Brain microvascular endothelial cell (primary cell): ENCODE data around the gene PRKAG3.

ENCODE experiments used
- DNase-seq: peaks from one replicate; pipeline ENCODE4 v3.0.0-alpha.2; 2020
- H3K27ac ChIP-seq: fragments of 250-450 bp; sonication (Bioruptor Pico); 2 replicates; pipeline ENCODE4 v1.5.1; 2020; ENCODE audit warnings: mild to moderate bottlenecking, moderate library complexity
- H3K27me3 ChIP-seq: fragments of 250-450 bp; sonication (Bioruptor Pico); replicated peaks from 2 replicates; pipeline ENCODE4 v1.5.1; 2020; ENCODE audit warnings: mild to moderate bottlenecking
- H3K36me3 ChIP-seq: fragments of 250-450 bp; sonication (Bioruptor Pico); replicated peaks from 2 replicates; pipeline ENCODE4 v1.5.1; 2020; ENCODE audit warnings: mild to moderate bottlenecking
- H3K4me3 ChIP-seq: 2 replicates; pipeline ENCODE4 v1.5.1; 2011; ENCODE audit warnings: low read depth, mild to moderate bottlenecking, control low read depth, low read length, moderate library complexity
- CTCF ChIP-seq: IDR thresholded peaks from 2 replicates; pipeline ENCODE4 v1.5.1; 2011; ENCODE audit warnings: low read depth, mild to moderate bottlenecking, moderate library complexity, low read length, control low read depth, inconsistent platforms; ENCODE audit errors: missing control alignments
- in situ Hi-C: cut with HindIII; loops from 2 replicates; pipeline ENCODE4 v1.10.0; 2017; ENCODE audit warnings: low sequenced_read_pairs, low pct_ligation_motif_present

Gene PRKAG3

DNA sequence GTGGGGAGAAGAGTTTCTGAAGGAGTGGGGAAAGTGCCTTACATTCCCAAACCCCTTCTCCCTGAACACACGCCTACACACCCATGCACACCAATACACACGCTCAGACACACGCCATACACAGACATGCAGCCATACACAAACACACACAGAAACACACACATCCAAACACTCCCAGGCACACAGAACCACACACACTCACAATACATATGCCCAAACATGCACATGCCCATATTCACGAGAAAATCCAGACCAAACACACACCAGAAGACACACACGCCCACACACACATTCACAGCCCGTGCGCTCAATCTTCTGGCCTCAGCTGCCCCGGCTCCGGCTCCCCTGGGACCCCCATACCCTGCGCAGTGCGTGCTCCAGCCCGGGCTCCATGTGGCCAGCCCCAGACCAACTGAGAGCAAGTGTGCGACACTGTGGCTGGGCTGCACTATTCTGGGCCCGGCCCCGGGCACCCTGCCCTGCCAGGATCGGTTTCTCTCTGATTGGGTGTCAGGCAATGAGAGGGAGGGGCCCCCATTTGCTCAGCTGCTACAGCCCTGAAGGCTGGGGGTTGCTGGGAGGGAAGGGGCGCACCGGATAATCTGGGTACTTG lies at the start of gene PRKAG3:
Gene PRKAG3, minus strand, starts transcription at position 426 of the 613 bp plus-strand sequence.
- no peak for DNase-seq
- H3K4me3 ChIP-seq: no peak within 1 kb of the TSS
- in situ Hi-C loops: no loop called here
- TF ChIP-seq CTCF: no peak
- no peak within 1 kb of the TSS for H3K27ac ChIP-seq
- H3K36me3 ChIP-seq: no peaks in the 10 kb centered on the region
- peaks cover 31% of the 10 kb centered on the region for H3K27me3 ChIP-seq

DNA sequence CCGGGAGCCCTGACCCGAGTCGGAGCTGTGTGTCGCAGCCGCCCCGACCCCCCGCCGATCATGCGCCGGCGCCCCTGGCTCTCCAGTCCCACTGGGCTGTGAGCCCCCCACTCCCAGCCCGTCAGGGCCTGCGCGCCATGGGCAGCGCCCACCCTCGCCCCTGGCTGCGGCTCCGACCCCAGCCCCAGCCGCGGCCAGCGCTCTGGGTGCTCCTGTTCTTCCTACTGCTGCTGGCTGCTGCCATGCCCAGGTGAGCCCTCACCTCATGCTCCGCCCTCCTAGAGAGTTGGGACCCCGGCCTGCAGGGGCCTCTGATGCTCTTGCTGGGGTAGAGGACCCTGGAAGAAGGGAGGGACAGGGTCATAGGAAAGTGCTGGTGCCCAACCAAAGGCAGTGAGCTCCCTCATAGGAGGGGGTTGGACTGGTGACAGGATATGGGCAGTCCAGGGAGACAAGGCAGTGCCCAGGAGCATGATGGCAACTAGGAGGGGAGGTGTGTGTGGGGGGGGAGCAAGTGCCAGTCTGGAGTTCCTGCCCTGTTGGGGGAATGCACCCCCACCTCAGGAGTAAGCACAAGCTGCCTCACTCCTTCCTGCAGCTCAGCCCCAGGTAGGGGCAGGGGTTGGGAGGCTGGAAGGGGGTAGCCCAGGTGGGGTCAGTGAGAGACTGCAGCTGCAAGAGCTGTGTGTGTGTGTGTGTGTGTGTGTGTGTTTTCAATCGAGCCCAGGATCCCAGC lies 49.4 kb upstream of the PRKAG3 start:
- DNase-seq: no peak
- Histone ChIP-seq H3K27ac (no peak overlapping the region), H3K36me3 (no peaks in the 10 kb centered on the region), H3K4me3 (no peak overlapping the region), H3K27me3 (peaks cover 86% of the 10 kb centered on the region)
- TF ChIP-seq CTCF: no peak
- in situ Hi-C loops: no loop called here

DNA sequence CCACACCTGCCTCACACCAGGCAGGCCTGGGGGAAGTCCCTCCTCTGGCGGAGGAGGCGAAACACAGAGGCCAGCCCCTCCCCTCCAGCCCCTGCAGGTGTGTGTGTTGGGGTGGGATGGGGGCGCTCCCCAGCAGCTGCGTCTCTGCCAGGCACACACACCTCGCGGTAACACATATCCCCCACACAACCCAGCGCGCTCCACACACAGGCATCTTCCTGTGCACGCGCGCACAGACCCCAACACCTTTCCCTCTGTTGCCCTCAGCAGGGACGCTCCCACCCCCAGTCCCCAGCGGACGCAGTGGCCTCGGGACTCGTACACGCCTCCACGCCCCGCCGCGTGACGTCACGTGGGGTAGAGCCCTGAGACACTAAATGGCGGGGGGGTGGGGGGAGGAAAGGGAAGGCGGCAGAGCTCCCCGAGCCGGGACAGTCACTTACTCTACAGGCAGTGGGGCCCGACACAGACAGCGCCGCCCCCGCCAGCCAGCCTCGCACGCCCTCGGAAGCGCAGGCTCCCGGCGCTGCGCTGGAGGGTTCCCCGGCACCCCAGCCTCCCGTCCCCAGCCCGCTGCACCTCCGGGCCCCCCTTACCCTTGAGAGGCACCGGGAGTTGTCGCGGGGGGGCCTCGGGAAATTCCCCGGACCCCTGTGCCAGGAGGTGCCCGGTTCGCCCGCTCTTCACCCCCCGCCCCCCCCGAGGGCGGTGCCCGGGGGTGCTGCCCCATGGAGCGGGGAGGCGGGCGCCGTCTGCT lies 48.7 kb upstream of the PRKAG3 start, which contains the start of gene WNT10A:
Gene WNT10A, plus strand, starts transcription at position 751 of the 757 bp plus-strand sequence. CDS start 144 bp downstream, outside the sequence.
- Histone ChIP-seq H3K4me3 (no peak within 1 kb of the TSS), H3K27ac (no peak within 1 kb of the TSS), H3K36me3 (no peaks in the 10 kb centered on the region), H3K27me3 (peaks cover 86% of the 10 kb centered on the region)
- no peak for DNase-seq
- in situ Hi-C loops: no loop called here
- TF ChIP-seq CTCF: no peak

DNA sequence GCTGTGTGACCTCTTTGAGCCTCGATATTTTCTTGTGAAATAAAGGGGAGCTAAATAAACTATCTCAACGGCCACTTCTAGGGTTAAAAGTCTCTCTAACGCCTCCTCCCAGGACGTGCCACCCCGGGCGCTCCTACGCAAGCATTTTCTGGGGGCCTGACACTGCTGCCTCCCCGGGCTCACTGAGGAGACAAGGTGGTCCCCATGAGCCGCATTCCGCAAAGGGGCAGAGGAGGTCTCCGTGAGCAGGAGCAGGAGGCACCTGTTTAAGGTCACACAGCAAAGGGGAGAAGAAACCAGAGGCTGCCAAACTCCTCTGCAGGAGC lies 48.1 kb upstream of the PRKAG3 start:
- in situ Hi-C loops: no loop called here
- Histone ChIP-seq H3K27ac (no peak overlapping the region), H3K4me3 (no peak overlapping the region), H3K36me3 (no peaks in the 10 kb centered on the region), H3K27me3 (peaks cover 82% of the 10 kb centered on the region)
- no peak for DNase-seq
- TF ChIP-seq CTCF: no peak

- H3K27ac ChIP-seq: no peak overlapping the region
- no peak for DNase-seq
- peaks cover 83% of the 10 kb centered on the region for H3K27me3 ChIP-seq
- no peak overlapping the region for H3K4me3 ChIP-seq
- in situ Hi-C loops: no loop called here
- TF ChIP-seq CTCF: no peak
- no peaks in the 10 kb centered on the region for H3K36me3 ChIP-seq
Observed at GRCh38 chr2:218878926-218879761, 47.5 kb upstream of the PRKAG3 start.
